GM12872 (cell line): ENCODE data around the gene LYZL4.

Experiments
- CTCF ChIP-seq: IDR thresholded peaks from 3 replicates; pipeline ENCODE4 v1.5.1; 2011; ENCODE audit warnings: low read depth, mild to moderate bottlenecking, low read length, moderate library complexity; ENCODE audit not compliant: insufficient read depth

LYZL4 gene

GRCh38 chr3:42438758-42439157 lies 28.3 kb upstream of the LYZL4 start:
- no peak for TF ChIP-seq CTCF

GRCh38 chr3:42438193-42438592 lies 27.8 kb upstream of the LYZL4 start:
- no peak for TF ChIP-seq CTCF

- no peak for TF ChIP-seq CTCF
These were observed 24.5 kb upstream of the LYZL4 start for GRCh38 chr3:42434777-42435380.

GRCh38 chr3:42432485-42432884 lies 22.1 kb upstream of the LYZL4 start:
- TF ChIP-seq CTCF, result no peak

- no peak for TF ChIP-seq CTCF
These were observed 20.5 kb upstream of the LYZL4 start for GRCh38 chr3:42430781-42431532.

GRCh38 chr3:42428830-42429229 lies 18.4 kb upstream of the LYZL4 start:
- no peak for TF ChIP-seq CTCF

GRCh38 chr3:42425736-42426407 lies 15.5 kb upstream of the LYZL4 start:
- no peak for TF ChIP-seq CTCF
